SH-SY5Y (cell line): ENCODE results near the gene CYP11A1.

Source experiments
- GATA2 ChIP-seq: IDR thresholded peaks from 2 replicates; pipeline ENCODE4 v1.6.1; 2011; ENCODE audit warnings: mild to moderate bottlenecking, low read depth, low read length
- GATA3 ChIP-seq: IDR thresholded peaks from 2 replicates; pipeline ENCODE4 v1.6.1; 2011; ENCODE audit warnings: low read depth, mild to moderate bottlenecking, low read length, moderate library complexity

GRCh38 chr15:74290645-74291044 lies 76.8 kb downstream of the CYP11A1 start:
- TF ChIP-seq GATA2 (no peak), GATA3 (no peak)
